PFSK-1 (cell line): ENCODE measurements around the gene SUMO3.

Source experiments
- FOXP2 ChIP-seq: optimal IDR thresholded peaks from 2 replicates; pipeline ENCODE3; 2011; ENCODE audit warnings: borderline replicate concordance, control low read depth, inconsistent platforms; ENCODE audit not compliant: insufficient read depth; ENCODE audit errors: extremely low read length, extremely low read depth
- POLR2AphosphoS5 ChIP-seq: IDR thresholded peaks from 2 replicates; pipeline ENCODE4 v1.6.1; 2012; ENCODE audit warnings: low read depth, mild to moderate bottlenecking, control low read depth, low read length, moderate library complexity
- SIN3A ChIP-seq: IDR thresholded peaks from 2 replicates; pipeline ENCODE4 v1.6.1; 2012; ENCODE audit warnings: mild to moderate bottlenecking, low read length, moderate library complexity, borderline replicate concordance; ENCODE audit not compliant: insufficient read depth
- TAF1 ChIP-seq: IDR thresholded peaks from 2 replicates; pipeline ENCODE4 v1.6.1; 2012; ENCODE audit warnings: low read length, control low read depth, borderline replicate concordance; ENCODE audit not compliant: insufficient read depth
- TF ChIP-seq, protein P1 (sequence below), 2 experiments: IDR thresholded peaks; 2 replicates each; pipeline versions ENCODE4 v1.6.1 to v1.8.0; 2011 to 2012; ENCODE audit warnings: low read depth in 2 of 2, low read length in 2 of 2, control low read depth in 1 of 2, inconsistent platforms in 1 of 2, mild to moderate bottlenecking in 1 of 2, moderate library complexity in 1 of 2; ENCODE audit not compliant: insufficient read depth in 1 of 2

DNA sequence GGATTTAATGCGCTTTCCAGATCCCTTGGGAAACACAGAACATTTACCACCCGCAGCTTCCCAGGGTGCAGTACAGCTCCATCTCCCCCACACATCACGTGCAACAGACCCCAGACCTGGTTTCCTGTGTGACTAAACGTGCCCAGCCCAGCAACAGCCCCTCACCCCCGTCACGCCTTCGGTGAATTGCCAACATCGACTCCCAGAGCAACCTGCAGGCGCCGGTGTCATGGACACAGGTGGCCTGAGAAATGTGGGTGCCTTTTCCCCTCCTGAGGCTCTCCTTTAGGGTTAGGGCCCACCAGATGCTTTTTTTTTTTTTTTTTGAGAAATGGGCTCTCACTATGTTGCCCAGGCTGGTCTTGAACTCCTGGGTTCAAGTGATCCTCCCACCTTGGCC lies 24.2 kb upstream of the SUMO3 start:
- no peak for TF ChIP-seq TAF1
- no peak for TF ChIP-seq POLR2AphosphoS5
- TF ChIP-seq, protein P1, sequence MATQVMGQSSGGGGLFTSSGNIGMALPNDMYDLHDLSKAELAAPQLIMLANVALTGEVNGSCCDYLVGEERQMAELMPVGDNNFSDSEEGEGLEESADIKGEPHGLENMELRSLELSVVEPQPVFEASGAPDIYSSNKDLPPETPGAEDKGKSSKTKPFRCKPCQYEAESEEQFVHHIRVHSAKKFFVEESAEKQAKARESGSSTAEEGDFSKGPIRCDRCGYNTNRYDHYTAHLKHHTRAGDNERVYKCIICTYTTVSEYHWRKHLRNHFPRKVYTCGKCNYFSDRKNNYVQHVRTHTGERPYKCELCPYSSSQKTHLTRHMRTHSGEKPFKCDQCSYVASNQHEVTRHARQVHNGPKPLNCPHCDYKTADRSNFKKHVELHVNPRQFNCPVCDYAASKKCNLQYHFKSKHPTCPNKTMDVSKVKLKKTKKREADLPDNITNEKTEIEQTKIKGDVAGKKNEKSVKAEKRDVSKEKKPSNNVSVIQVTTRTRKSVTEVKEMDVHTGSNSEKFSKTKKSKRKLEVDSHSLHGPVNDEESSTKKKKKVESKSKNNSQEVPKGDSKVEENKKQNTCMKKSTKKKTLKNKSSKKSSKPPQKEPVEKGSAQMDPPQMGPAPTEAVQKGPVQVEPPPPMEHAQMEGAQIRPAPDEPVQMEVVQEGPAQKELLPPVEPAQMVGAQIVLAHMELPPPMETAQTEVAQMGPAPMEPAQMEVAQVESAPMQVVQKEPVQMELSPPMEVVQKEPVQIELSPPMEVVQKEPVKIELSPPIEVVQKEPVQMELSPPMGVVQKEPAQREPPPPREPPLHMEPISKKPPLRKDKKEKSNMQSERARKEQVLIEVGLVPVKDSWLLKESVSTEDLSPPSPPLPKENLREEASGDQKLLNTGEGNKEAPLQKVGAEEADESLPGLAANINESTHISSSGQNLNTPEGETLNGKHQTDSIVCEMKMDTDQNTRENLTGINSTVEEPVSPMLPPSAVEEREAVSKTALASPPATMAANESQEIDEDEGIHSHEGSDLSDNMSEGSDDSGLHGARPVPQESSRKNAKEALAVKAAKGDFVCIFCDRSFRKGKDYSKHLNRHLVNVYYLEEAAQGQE (IDR thresholded peaks at IDR 0.05; ENCODE audit: insufficient read depth in 1 of 2, low read depth in 2 of 2, low read length in 2 of 2) = no peak
- no peak for TF ChIP-seq SIN3A
- no peak for TF ChIP-seq FOXP2
